Esophagus squamous epithelium (tissue), 4 donors: ENCODE data around the gene RABGAP1L.

Experiments
- CTCF ChIP-seq, 6 experiments: fragments of 450-650 bp in 4 of 6; fragments of 200-600 bp in 2 of 6; sonication (generic) in 2 of 6; IDR thresholded peaks; one replicate each; pipeline ENCODE4 v1.5.1; 2016 to 2019; ENCODE audit warnings: antibody characterized with exemption in 6 of 6, mild to moderate bottlenecking in 4 of 6, moderate library complexity in 4 of 6
- POLR2A ChIP-seq, 4 donors: fragments of 450-650 bp; IDR thresholded peaks; one replicate each; pipeline ENCODE4 v1.6.1; 2017; ENCODE audit warnings: antibody characterized with exemption in 4 of 4, mild to moderate bottlenecking in 4 of 4, moderate library complexity in 3 of 4

GRCh38 chr1:174322202-174322862 is 163.0 kb downstream of the RABGAP1L start:
- TF ChIP-seq CTCF (IDR thresholded peaks at IDR 0.05) (no peak), POLR2A (IDR thresholded peaks at IDR 0.05) (no peak)
